H9 (cell line): Measurements from ENCODE around the gene NPBWR2. TPM values are rescaled to one million over a fixed set of nuclear protein-coding genes. Genes with fewer than 3 reads are reported as not detected.

Experiments
- DNase-seq: peaks from one replicate; pipeline ENCODE4 v3.0.0-alpha.2; 2017
- H2AFZ ChIP-seq: one replicate; pipeline ENCODE4 v1.6.1; 2013; ENCODE audit warnings: mild to moderate bottlenecking, low read length, control low read depth, moderate library complexity
- H2AK5ac ChIP-seq: 2 replicates; pipeline ENCODE4 v1.6.1; 2013; ENCODE audit warnings: low read length, control low read depth, mixed read lengths; ENCODE audit not compliant: insufficient read length
- H2BK120ac ChIP-seq: one replicate; pipeline ENCODE4 v1.6.1; 2013; ENCODE audit warnings: low read depth, mild to moderate bottlenecking, low read length, control low read depth, inconsistent platforms; ENCODE audit not compliant: poor library complexity, severe bottlenecking
- H2BK12ac ChIP-seq: 2 replicates; pipeline ENCODE4 v1.6.1; 2013; ENCODE audit warnings: low read length, control low read depth, mixed read lengths, low read depth; ENCODE audit not compliant: insufficient read length
- H2BK15ac ChIP-seq: 2 replicates; pipeline ENCODE4 v1.6.1; 2013; ENCODE audit warnings: low read depth, low read length, control low read depth
- H2BK20ac ChIP-seq: one replicate; pipeline ENCODE4 v1.6.1; 2013; ENCODE audit warnings: low read depth, mild to moderate bottlenecking, low read length, control low read depth, inconsistent platforms; ENCODE audit not compliant: poor library complexity, severe bottlenecking
- H2BK5ac ChIP-seq: 2 replicates; pipeline ENCODE4 v1.6.1; 2013; ENCODE audit warnings: low read length, control low read depth, mixed read lengths; ENCODE audit not compliant: insufficient read length
- H3K14ac ChIP-seq: 2 replicates; pipeline ENCODE4 v1.6.1; 2013; ENCODE audit warnings: low read length, control low read depth; ENCODE audit not compliant: insufficient read depth
- H3K18ac ChIP-seq: 2 replicates; pipeline ENCODE4 v1.6.1; 2013; ENCODE audit warnings: low read depth, mild to moderate bottlenecking, mixed read lengths, low read length, control low read depth; ENCODE audit not compliant: insufficient read length
- H3K23ac ChIP-seq: 2 replicates; pipeline ENCODE4 v1.6.1; 2013; ENCODE audit warnings: low read length, control low read depth, mixed read lengths, low read depth; ENCODE audit not compliant: insufficient read length
- H3K23me2 ChIP-seq: 2 replicates; pipeline ENCODE4 v1.6.1; 2013; ENCODE audit warnings: low read depth, mild to moderate bottlenecking, mixed read lengths, low read length, control low read depth; ENCODE audit not compliant: insufficient read length, poor library complexity, severe bottlenecking
- H3K27ac ChIP-seq: 2 replicates; pipeline ENCODE4 v1.5.1; 2013; ENCODE audit warnings: low read length, control low read depth, mixed read lengths, low read depth; ENCODE audit not compliant: insufficient read length
- H3K27me3 ChIP-seq: 2 replicates; pipeline ENCODE4 v1.6.1; 2013; ENCODE audit warnings: low read length, control low read depth, inconsistent platforms; ENCODE audit not compliant: insufficient read depth
- H3K4ac ChIP-seq: 2 replicates; pipeline ENCODE4 v1.6.1; 2013; ENCODE audit warnings: low read depth, mild to moderate bottlenecking, control low read depth, inconsistent platforms, low read length, moderate library complexity
- H3K4me1 ChIP-seq: 2 replicates; pipeline ENCODE4 v1.6.1; 2013; ENCODE audit warnings: low read length, control low read depth, inconsistent platforms; ENCODE audit not compliant: insufficient read depth
- H3K4me2 ChIP-seq: 2 replicates; pipeline ENCODE4 v1.6.1; 2013; ENCODE audit warnings: low read length, control low read depth, mixed read lengths; ENCODE audit not compliant: insufficient read length, insufficient read depth
- H3K56ac ChIP-seq: 2 replicates; pipeline ENCODE4 v1.6.1; 2013; ENCODE audit warnings: low read depth, mild to moderate bottlenecking, mixed read lengths, low read length, control low read depth; ENCODE audit not compliant: insufficient read length
- H3K79me1 ChIP-seq: 2 replicates; pipeline ENCODE4 v1.6.1; 2013; ENCODE audit warnings: low read depth, mild to moderate bottlenecking, moderate library complexity, low read length, control low read depth, inconsistent platforms; ENCODE audit not compliant: insufficient read depth, poor library complexity, severe bottlenecking
- H3K79me2 ChIP-seq: 2 replicates; pipeline ENCODE4 v1.6.1; 2013; ENCODE audit warnings: low read length, control low read depth, inconsistent platforms; ENCODE audit not compliant: insufficient read depth
- H3K9ac ChIP-seq: 2 replicates; pipeline ENCODE4 v1.6.1; 2013; ENCODE audit warnings: low read length, control low read depth, mixed read lengths; ENCODE audit not compliant: insufficient read length; ENCODE audit errors: extremely low read depth
- H3K9me3 ChIP-seq: one replicate; pipeline ENCODE4 v1.6.1; 2013; ENCODE audit warnings: low read depth, low read length, inconsistent platforms; ENCODE audit not compliant: control insufficient read depth
- H3T11ph ChIP-seq: one replicate; pipeline ENCODE4 v1.6.1; 2013; ENCODE audit warnings: mild to moderate bottlenecking, low read length, control low read depth, inconsistent platforms
- H4K20me1 ChIP-seq: one replicate; pipeline ENCODE4 v1.6.1; 2013; ENCODE audit not compliant: control insufficient read depth, insufficient read length, insufficient read depth
- H4K5ac ChIP-seq: 2 replicates; pipeline ENCODE4 v1.6.1; 2013; ENCODE audit warnings: low read depth, mild to moderate bottlenecking, mixed read lengths, low read length, control low read depth; ENCODE audit not compliant: insufficient read length
- H4K8ac ChIP-seq: replicated peaks from 2 replicates; pipeline ENCODE4 v1.6.1; 2013; ENCODE audit warnings: low read length, control low read depth, mixed read lengths, low read depth; ENCODE audit not compliant: insufficient read length
- H4K91ac ChIP-seq: 2 replicates; pipeline ENCODE4 v1.6.1; 2013; ENCODE audit warnings: low read depth, mild to moderate bottlenecking, moderate library complexity, mixed read lengths, low read length, control low read depth; ENCODE audit not compliant: insufficient read length
- H3K27ac Mint-ChIP-seq, 3 experiments: 2 replicates in 2 of 3; 3 replicates in 1 of 3; pipeline ENCODE4 v1.8.0; 2020 to 2021; ENCODE audit warnings: mixed read lengths in 3 of 3, mild to moderate bottlenecking in 1 of 3, moderate library complexity in 1 of 3
- H3K27me3 Mint-ChIP-seq: 2 replicates; pipeline ENCODE4 v1.8.0; 2021; ENCODE audit warnings: low read depth, mild to moderate bottlenecking, moderate library complexity, mixed read lengths
- H3K36me3 Mint-ChIP-seq, 3 experiments: 2 replicates in 2 of 3; 3 replicates in 1 of 3; pipeline ENCODE4 v1.8.0; 2020 to 2021; ENCODE audit warnings: low read depth in 3 of 3, mixed read lengths in 3 of 3; ENCODE audit not compliant: insufficient read depth in 1 of 3
- H3K4me1 Mint-ChIP-seq, 2 experiments: 2 replicates each; pipeline ENCODE4 v1.8.0; 2020; ENCODE audit warnings: mixed read lengths in 2 of 2
- H3K4me3 Mint-ChIP-seq, 2 experiments: 2 replicates in 1 of 2; 3 replicates in 1 of 2; pipeline ENCODE4 v1.8.0; 2020 to 2021; ENCODE audit warnings: mild to moderate bottlenecking in 2 of 2, mixed read lengths in 2 of 2, moderate library complexity in 1 of 2
- H3K9me3 Mint-ChIP-seq, 2 experiments: 2 replicates in 1 of 2; 3 replicates in 1 of 2; pipeline ENCODE4 v1.8.0; 2020; ENCODE audit warnings: mild to moderate bottlenecking in 2 of 2, mixed read lengths in 2 of 2, moderate library complexity in 1 of 2
- CTCF ChIP-seq: fragments of 200-600 bp; sonication (generic); conservative IDR thresholded peaks from 3 replicates; pipeline ENCODE4 v1.8.0; 2021; ENCODE audit warnings: antibody characterized with exemption, mild to moderate bottlenecking
- WGBS: extraction: QIAGEN DNeasy Blood & Tissue Kit; methylation state at CpG from one replicate; pipeline ENCODE4 v1.1.7; 2013; ENCODE audit warnings: missing lambda C conversion rate, low lambda C conversion rate, mixed read lengths; ENCODE audit not compliant: insufficient read length; ENCODE audit errors: extremely low coverage; 5-methylcytosine and 5-hydroxymethylcytosine counted together
- total RNA-seq: library from RNA; stranded (reverse); gene quantifications from 2 replicates; pipeline ENCODE4 v1.2.1, GENCODE V29; 2021

NPBWR2 gene
- total RNA-seq, 1 experiment from 2014 or later: not detected

DNA sequence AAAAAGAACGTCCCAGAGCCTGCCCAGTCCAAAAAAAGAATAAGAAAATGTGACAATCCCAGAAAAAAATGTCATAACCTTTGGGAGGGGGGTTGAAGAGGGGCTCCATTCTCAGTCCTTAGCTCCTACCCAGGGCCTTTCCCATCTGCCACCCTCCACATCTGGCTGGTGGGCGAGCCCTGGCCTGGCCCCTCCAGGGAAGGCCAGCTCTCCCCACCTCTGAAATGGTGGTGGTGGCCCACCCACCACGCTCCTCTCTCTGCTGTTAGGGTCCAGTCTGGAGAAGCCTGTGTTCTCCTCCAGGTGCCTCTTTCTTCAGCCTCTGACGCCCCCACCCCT lies 28.5 kb downstream of the NPBWR2 start:
- no peak overlapping the region for H2BK15ac ChIP-seq
- peaks cover 2% of the 10 kb centered on the region; the same call in 1 of the 2 replicates for H3K27me3 ChIP-seq
- TF ChIP-seq CTCF: no peak
- H2BK20ac ChIP-seq: no peak overlapping the region
- no peak overlapping the region for H2BK5ac ChIP-seq
- H3K9ac ChIP-seq: no peak overlapping the region
- Mint-ChIP-seq H3K9me3 (no peaks in the 10 kb centered on the region), H3K27me3 (peaks cover 32% of the 10 kb centered on the region), H3K4me1 (peaks cover 29 to 36% of the 10 kb centered on the region in 2 experiments), H3K4me3 (peak overlapping the region; percentile 59 to 77), H3K27ac (no peak overlapping the region; a peak in 1 of 7 replicates), H3K36me3 (no peaks in the 10 kb centered on the region)
- no peak for DNase-seq
- no peak overlapping the region for H2BK12ac ChIP-seq
- no peak overlapping the region for H3K27ac ChIP-seq
- H2BK120ac ChIP-seq: no peak overlapping the region
- peak overlapping the region; percentile 49 for H3K4me2 ChIP-seq
- no peak overlapping the region for H2AK5ac ChIP-seq
- H3K9me3 ChIP-seq: no peaks in the 10 kb centered on the region
- no peak overlapping the region for H3K18ac ChIP-seq
- H3K79me1 ChIP-seq: no peaks in the 10 kb centered on the region
- H2AFZ ChIP-seq: no peak overlapping the region
- H3K79me2 ChIP-seq: no peaks in the 10 kb centered on the region
- no peak overlapping the region for H3K56ac ChIP-seq
- no peak overlapping the region for H3K23ac ChIP-seq
- WGBS: no CpG with 5 or more reads among the region's 4 CpGs
- H4K91ac ChIP-seq: no peak overlapping the region
- H4K20me1 ChIP-seq: no peaks in the 10 kb centered on the region
- no peak overlapping the region for H4K5ac ChIP-seq
- H3K4ac ChIP-seq: no peak overlapping the region
- H3K23me2 ChIP-seq: peaks cover 16% of the 10 kb centered on the region
- H3K4me1 ChIP-seq: no peaks in the 10 kb centered on the region; the same call in 1 of the 2 replicates
- H4K8ac ChIP-seq: no peak overlapping the region
- no peak overlapping the region for H3T11ph ChIP-seq
- no peak overlapping the region for H3K14ac ChIP-seq
